Vagina (tissue), 2 donors: ENCODE data around the gene ERH. TPM values are rescaled to one million over a fixed set of nuclear protein-coding genes. Genes with fewer than 3 reads are reported as not detected.

ENCODE experiments used
- DNase-seq, 2 donors: peaks; one replicate each; pipeline ENCODE4 v3.0.0-alpha.2; 2017; ENCODE audit errors: extremely low spot score in 2 of 2
- H3K27ac ChIP-seq: fragments of 200-600 bp; sonication (generic); one replicate; pipeline ENCODE4 v1.5.1; 2019
- H3K27me3 ChIP-seq: fragments of 200-600 bp; sonication (generic); one replicate; pipeline ENCODE4 v1.5.1; 2019
- H3K36me3 ChIP-seq, 2 donors: fragments of 200-600 bp; sonication (generic); one replicate each; pipeline ENCODE4 v1.5.1; 2017 to 2019
- H3K4me1 ChIP-seq: fragments of 200-600 bp; sonication (generic); one replicate; pipeline ENCODE4 v1.5.1; 2019
- H3K4me3 ChIP-seq, 2 donors: fragments of 200-600 bp; sonication (generic); 1 replicate in 1 of 2; 2 replicates in 1 of 2; pipeline ENCODE4 v1.5.1; 2016 to 2019
- H3K9me3 ChIP-seq: fragments of 200-600 bp; sonication (generic); one replicate; pipeline ENCODE4 v1.5.1; 2019
- CTCF ChIP-seq, 3 experiments: fragments of 450-650 bp in 2 of 3; fragments of 200-600 bp in 1 of 3; sonication (generic) in 1 of 3; IDR thresholded peaks; one replicate each; pipeline ENCODE4 v1.5.1; 2017 to 2019; ENCODE audit warnings: antibody characterized with exemption in 3 of 3, mild to moderate bottlenecking in 2 of 3, moderate library complexity in 2 of 3
- POLR2A ChIP-seq, 2 donors: fragments of 450-650 bp; IDR thresholded peaks; one replicate each; pipeline ENCODE4 v1.6.1; 2017; ENCODE audit warnings: antibody characterized with exemption in 2 of 2, mild to moderate bottlenecking in 2 of 2, moderate library complexity in 2 of 2
- POLR2AphosphoS5 ChIP-seq, 2 donors: sonication (generic); formaldehyde crosslinking; IDR thresholded peaks; one replicate each; pipeline ENCODE4 v1.9.0; 2017; ENCODE audit warnings: antibody characterized with exemption in 2 of 2, mild to moderate bottlenecking in 2 of 2, low read depth in 1 of 2; ENCODE audit not compliant: insufficient read depth in 1 of 2
- intact Hi-C: fragments of 100-400 bp; cut with DNase I; formaldehyde crosslinking; loops from one replicate; pipeline ENCODE4 v1.15.1; 2023
- total RNA-seq: library from RNA; depleted of rRNA; stranded (reverse); fragments of >200 nt; gene quantifications from one replicate; pipeline ENCODE4 v1.2.3, GENCODE V29; 2016

ERH gene
- total RNA-seq, 1 donor from 2014 or later, result 77.8 TPM

- TF ChIP-seq POLR2A (IDR thresholded peaks at IDR 0.05) (no peak), POLR2AphosphoS5 (IDR thresholded peaks at IDR 0.05; ENCODE audit: insufficient read depth in 1 of 2, low read depth in 1 of 2) (no peak), CTCF (IDR thresholded peaks at IDR 0.05) (no peak)
- Histone ChIP-seq H3K36me3 (peaks cover 0 to 26% of the 10 kb centered on the region in 2 donors), H3K4me3 (no peak overlapping the region), H3K27me3 (no peaks in the 10 kb centered on the region), H3K9me3 (no peaks in the 10 kb centered on the region), H3K4me1 (no peaks in the 10 kb centered on the region), H3K27ac (no peak overlapping the region)
- no peak for DNase-seq
- intact Hi-C loops, result no loop called here
Observed at GRCh38 chr14:69375722-69376121, 22.4 kb downstream of the ERH start.

GRCh38 chr14:69375182-69375581 lies 22.9 kb downstream of the ERH start:
- TF ChIP-seq POLR2A (IDR thresholded peaks at IDR 0.05) (no peak), CTCF (IDR thresholded peaks at IDR 0.05) (no peak), POLR2AphosphoS5 (IDR thresholded peaks at IDR 0.05; ENCODE audit: insufficient read depth in 1 of 2, low read depth in 1 of 2) (no peak)
- no peaks in the 10 kb centered on the region for H3K9me3 ChIP-seq
- no peak overlapping the region for H3K4me3 ChIP-seq
- no peaks in the 10 kb centered on the region for H3K27me3 ChIP-seq
- peaks cover 0 to 21% of the 10 kb centered on the region in 2 donors for H3K36me3 ChIP-seq
- intact Hi-C loops, result no loop called here
- no peak for DNase-seq
- H3K4me1 ChIP-seq, result no peaks in the 10 kb centered on the region
- H3K27ac ChIP-seq, result no peak overlapping the region

- H3K36me3 ChIP-seq, result peaks cover 0 to 16% of the 10 kb centered on the region in 2 donors
- no peak overlapping the region for H3K4me3 ChIP-seq
- H3K9me3 ChIP-seq, result no peaks in the 10 kb centered on the region
- no peak for DNase-seq
- H3K27me3 ChIP-seq, result no peaks in the 10 kb centered on the region
- intact Hi-C loops, result no loop called here
- H3K4me1 ChIP-seq, result no peaks in the 10 kb centered on the region
- H3K27ac ChIP-seq, result no peak overlapping the region
- no peak for TF ChIP-seq CTCF (IDR thresholded peaks at IDR 0.05)
- no peak for TF ChIP-seq POLR2AphosphoS5 (IDR thresholded peaks at IDR 0.05; ENCODE audit: insufficient read depth in 1 of 2, low read depth in 1 of 2)
- no peak for TF ChIP-seq POLR2A (IDR thresholded peaks at IDR 0.05)
Observed at GRCh38 chr14:69374235-69374634, 23.9 kb downstream of the ERH start.

- Histone ChIP-seq H3K4me1 (no peaks in the 10 kb centered on the region), H3K9me3 (no peaks in the 10 kb centered on the region), H3K36me3 (peaks cover 0 to 10% of the 10 kb centered on the region in 2 donors), H3K4me3 (no peak overlapping the region), H3K27me3 (no peaks in the 10 kb centered on the region), H3K27ac (no peak overlapping the region)
- DNase-seq, result no peak
- TF ChIP-seq POLR2AphosphoS5 (IDR thresholded peaks at IDR 0.05; ENCODE audit: insufficient read depth in 1 of 2, low read depth in 1 of 2), result no peak
- no peak for TF ChIP-seq POLR2A (IDR thresholded peaks at IDR 0.05)
- no peak for TF ChIP-seq CTCF (IDR thresholded peaks at IDR 0.05)
- intact Hi-C loops, result no loop called here
Observed at GRCh38 chr14:69373104-69373503, 25.0 kb downstream of the ERH start.

- H3K9me3 ChIP-seq, result no peaks in the 10 kb centered on the region
- TF ChIP-seq POLR2AphosphoS5 (IDR thresholded peaks at IDR 0.05; ENCODE audit: insufficient read depth in 1 of 2, low read depth in 1 of 2) (no peak), POLR2A (IDR thresholded peaks at IDR 0.05) (no peak), CTCF (IDR thresholded peaks at IDR 0.05) (no peak)
- H3K4me3 ChIP-seq, result no peak overlapping the region
- intact Hi-C loops, result no loop called here
- H3K4me1 ChIP-seq, result no peaks in the 10 kb centered on the region
- no peaks in the 10 kb centered on the region for H3K27me3 ChIP-seq
- no peak overlapping the region for H3K27ac ChIP-seq
- DNase-seq, result no peak
- H3K36me3 ChIP-seq, result peaks cover 0 to 9% of the 10 kb centered on the region in 2 donors
Observed at GRCh38 chr14:69372146-69372545, 26.0 kb downstream of the ERH start.
